Cardiac muscle cell (in vitro differentiated cells and primary cell): ENCODE results near the gene ADGRL3. TPM values are rescaled to one million over a fixed set of nuclear protein-coding genes. Genes with fewer than 3 reads are reported as not detected.
"Not testable (repeated sequence)": the region's sequence is repeated elsewhere in the genome, so short reads cannot be mapped to it uniquely, and the experiment has no call there.

Experiments used
- DNase-seq, 2 donors: peaks; one replicate each; pipeline versions ENCODE4 v3.0.0 to v3.0.0-alpha.2; 2010 to 2017; ENCODE audit warnings: low read depth in 1 of 2, low spot score in 1 of 2
- H3K27ac ChIP-seq: fragments of 200-600 bp; sonication (generic); 2 replicates; pipeline ENCODE4 v1.5.1; 2016
- H3K27me3 ChIP-seq: fragments of 200-600 bp; sonication (generic); 2 replicates; pipeline ENCODE4 v1.6.0; 2016; ENCODE audit warnings: control low read depth
- H3K36me3 ChIP-seq: fragments of 200-600 bp; sonication (generic); 2 replicates; pipeline ENCODE4 v1.5.1; 2016; ENCODE audit warnings: control low read depth
- H3K4me1 ChIP-seq: fragments of 200-600 bp; sonication (generic); 2 replicates; pipeline ENCODE4 v1.8.1; 2017; ENCODE audit warnings: low read depth, mild to moderate bottlenecking, mixed run types
- H3K4me3 ChIP-seq: fragments of 200-600 bp; sonication (generic); 2 replicates; pipeline ENCODE4 v1.5.1; 2016; ENCODE audit warnings: mild to moderate bottlenecking
- H3K9me3 ChIP-seq: fragments of 200-600 bp; sonication (generic); 2 replicates; pipeline ENCODE4 v1.5.1; 2017; ENCODE audit warnings: low read depth, mild to moderate bottlenecking, control low read depth
- CTCF ChIP-seq: IDR thresholded peaks from 2 replicates; pipeline ENCODE4 v1.5.1; 2012; ENCODE audit warnings: low read depth, mild to moderate bottlenecking, low read length
- polyA plus RNA-seq: library from polyadenylated mRNA; unstranded; fragments of >200 nt; fragmentation: Nextera tagmentation; extraction: Ambion mirVana; gene quantifications from 2 replicates; pipeline ENCODE4 v1.2.1, GENCODE V29; 2016
- total RNA-seq: library from RNA; depleted of rRNA; stranded (reverse); fragments of >200 nt; gene quantifications from 2 replicates; pipeline ENCODE4 v1.2.3, GENCODE V29; 2016

Gene ADGRL3
- total and polyA plus RNA-seq, 2 experiments from 2014 or later, result 2.4 to 4.8 TPM

- DNase-seq, H3K27ac ChIP-seq, H3K36me3 ChIP-seq, H3K4me3 ChIP-seq, H3K9me3 ChIP-seq, H3K27me3 ChIP-seq, H3K4me1 ChIP-seq: not testable (repeated sequence)
These were observed 559.8 kb downstream of the ADGRL3 start for GRCh38 chr4:61759885-61760284.

GRCh38 chr4:61760820-61761219 lies 560.7 kb downstream of the ADGRL3 start:
- Histone ChIP-seq H3K27ac (no peak overlapping the region), H3K27me3 (no peaks in the 10 kb centered on the region), H3K4me1 (no peaks in the 10 kb centered on the region), H3K4me3 (no peak overlapping the region), H3K36me3 (no peaks in the 10 kb centered on the region), H3K9me3 (no peaks in the 10 kb centered on the region)
- no peak for DNase-seq
- no peak for TF ChIP-seq CTCF

GRCh38 chr4:61762722-61763627 lies 562.8 kb downstream of the ADGRL3 start:
- Histone ChIP-seq H3K9me3 (no peaks in the 10 kb centered on the region), H3K4me3 (no peak overlapping the region), H3K36me3 (no peaks in the 10 kb centered on the region), H3K27me3 (no peaks in the 10 kb centered on the region), H3K4me1 (no peaks in the 10 kb centered on the region), H3K27ac (no peak overlapping the region)
- TF ChIP-seq CTCF, result no peak
- DNase-seq, result no peak

- no peaks in the 10 kb centered on the region for H3K27me3 ChIP-seq
- no peak overlapping the region for H3K4me3 ChIP-seq
- no peak overlapping the region for H3K27ac ChIP-seq
- no peak for TF ChIP-seq CTCF
- H3K9me3 ChIP-seq, result no peaks in the 10 kb centered on the region
- no peaks in the 10 kb centered on the region for H3K4me1 ChIP-seq
- no peak for DNase-seq
- no peaks in the 10 kb centered on the region for H3K36me3 ChIP-seq
These were observed 563.6 kb downstream of the ADGRL3 start for GRCh38 chr4:61763682-61764081.

- H3K36me3 ChIP-seq, H3K4me1 ChIP-seq, H3K27me3 ChIP-seq, H3K4me3 ChIP-seq, DNase-seq, H3K9me3 ChIP-seq, H3K27ac ChIP-seq: not testable (repeated sequence)
These were observed 564.0 kb downstream of the ADGRL3 start for GRCh38 chr4:61764090-61764489.

GRCh38 chr4:61769444-61770167 lies 569.5 kb downstream of the ADGRL3 start:
- not testable (repeated sequence) for DNase-seq, H3K27ac ChIP-seq, H3K36me3 ChIP-seq, H3K4me1 ChIP-seq, H3K9me3 ChIP-seq, H3K27me3 ChIP-seq, H3K4me3 ChIP-seq

- Histone ChIP-seq H3K27me3 (no peaks in the 10 kb centered on the region), H3K4me3 (no peak overlapping the region), H3K27ac (no peak overlapping the region), H3K36me3 (no peaks in the 10 kb centered on the region), H3K4me1 (no peaks in the 10 kb centered on the region), H3K9me3 (no peaks in the 10 kb centered on the region)
- no peak for TF ChIP-seq CTCF
- no peak for DNase-seq
These were observed 570.3 kb downstream of the ADGRL3 start for GRCh38 chr4:61770456-61770855.
